Endothelial cell (in vitro differentiated cells): ENCODE measurements around the gene CCDC144A. TPM values are rescaled to one million over a fixed set of nuclear protein-coding genes. Genes with fewer than 3 reads are reported as not detected.
"Not testable (repeated sequence)": the region's sequence is repeated elsewhere in the genome, so short reads cannot be mapped to it uniquely, and the experiment has no call there.

Experiments used
- DNase-seq: peaks from one replicate; pipeline ENCODE4 v3.0.0; 2021; ENCODE audit warnings: low spot score
- H3K27ac Mint-ChIP-seq: one replicate; pipeline ENCODE4 v1.8.0; 2021; ENCODE audit warnings: mixed read lengths, inconsistent platforms; ENCODE audit not compliant: unreplicated experiment
- H3K27me3 Mint-ChIP-seq: one replicate; pipeline ENCODE4 v1.8.0; 2021; ENCODE audit warnings: mild to moderate bottlenecking, moderate library complexity, mixed read lengths, inconsistent platforms; ENCODE audit not compliant: unreplicated experiment
- H3K36me3 Mint-ChIP-seq: one replicate; pipeline ENCODE4 v1.8.0; 2021; ENCODE audit warnings: mild to moderate bottlenecking, low read depth, mixed read lengths, inconsistent platforms; ENCODE audit not compliant: unreplicated experiment
- H3K4me1 Mint-ChIP-seq: one replicate; pipeline ENCODE4 v1.8.0; 2021; ENCODE audit warnings: mild to moderate bottlenecking, mixed read lengths, inconsistent platforms; ENCODE audit not compliant: unreplicated experiment
- H3K4me3 Mint-ChIP-seq: one replicate; pipeline ENCODE4 v1.8.0; 2021; ENCODE audit warnings: mild to moderate bottlenecking, mixed read lengths, inconsistent platforms; ENCODE audit not compliant: unreplicated experiment
- H3K9me3 Mint-ChIP-seq: one replicate; pipeline ENCODE4 v1.8.0; 2021; ENCODE audit warnings: mixed read lengths, inconsistent platforms; ENCODE audit not compliant: unreplicated experiment
- total RNA-seq: library from RNA; stranded (reverse); fragmentation: NEBNext Ultra II Directional; extraction: Animal tissue kit (Norgen Biotek cat#: 25700); gene quantifications from one replicate; pipeline ENCODE4 v1.2.1, GENCODE V29; 2021; ENCODE audit not compliant: unreplicated experiment
- TF ChIP-seq, protein P1 (sequence below): fragments of 200-600 bp; sonication (generic); IDR thresholded peaks from one replicate; pipeline ENCODE4 v1.5.0; 2021; ENCODE audit warnings: antibody characterized with exemption; ENCODE audit not compliant: unreplicated experiment

CCDC144A gene
- total RNA-seq, 1 donor from 2014 or later, result 0.90 TPM

DNA sequence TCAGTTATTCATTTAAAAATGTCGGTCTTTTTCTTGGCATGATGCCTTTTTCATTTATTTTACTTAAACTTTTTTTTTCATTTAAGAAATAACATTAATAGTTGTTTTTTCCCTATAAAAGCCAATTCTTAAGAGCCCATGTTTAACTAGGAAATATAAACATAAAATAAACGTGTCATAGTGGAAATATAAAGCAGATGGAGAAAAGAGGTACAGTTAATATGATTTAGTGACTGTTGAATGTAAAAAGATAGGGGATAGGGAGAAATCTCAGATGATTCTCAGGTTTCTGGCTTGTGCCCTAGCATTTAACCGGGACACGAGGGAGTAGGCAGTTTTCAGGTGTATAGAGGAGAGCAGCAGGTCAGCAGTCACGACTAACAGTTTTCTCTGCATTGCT lies 7.6 kb downstream of the CCDC144A start:
- H3K4me3 Mint-ChIP-seq, H3K27ac Mint-ChIP-seq, H3K4me1 Mint-ChIP-seq, DNase-seq, H3K27me3 Mint-ChIP-seq, H3K9me3 Mint-ChIP-seq, H3K36me3 Mint-ChIP-seq: not testable (repeated sequence)

DNA sequence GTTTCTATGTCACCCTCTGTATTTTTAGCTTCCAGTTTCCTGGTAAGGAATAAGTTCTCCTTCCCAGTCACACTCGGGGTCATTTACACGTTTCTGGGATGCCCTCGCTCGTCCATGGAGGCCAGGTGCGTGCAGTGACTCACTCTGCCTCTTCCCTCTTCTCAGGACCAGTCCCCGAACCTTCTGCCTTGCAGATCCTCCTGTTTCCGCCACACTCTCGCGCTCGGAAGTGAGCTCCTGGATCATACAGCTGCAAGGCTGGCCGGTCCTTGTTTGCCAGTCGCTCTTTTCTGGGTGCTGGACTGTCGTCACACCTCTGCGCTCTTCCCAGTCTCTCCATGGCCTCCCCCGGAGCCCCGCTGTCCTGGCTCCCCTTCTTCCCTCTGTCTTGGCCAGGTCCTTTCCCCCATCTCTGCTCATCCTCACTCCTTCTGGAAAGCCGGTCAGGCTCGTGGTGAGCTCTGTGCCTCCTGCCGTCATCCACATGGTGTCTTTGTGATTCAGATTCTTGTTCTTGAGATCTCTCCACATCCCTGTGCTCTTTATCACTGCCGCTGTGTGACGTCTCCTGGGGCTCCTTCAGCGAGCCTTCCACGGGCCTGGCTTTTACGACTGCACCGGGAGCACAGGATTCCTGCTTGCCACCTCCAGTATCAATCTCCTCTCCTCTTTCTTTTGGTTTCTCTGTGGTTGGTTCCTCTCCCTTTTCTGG lies 55.6 kb downstream of the CCDC144A start:
- Mint-ChIP-seq H3K4me1 (peaks cover 11% of the 10 kb centered on the region), H3K4me3 (peak overlapping the region; percentile 83)
- not testable (repeated sequence) for H3K36me3 Mint-ChIP-seq, H3K27me3 Mint-ChIP-seq, H3K27ac Mint-ChIP-seq, H3K9me3 Mint-ChIP-seq
- DNase-seq, result peak; percentile 9

DNA sequence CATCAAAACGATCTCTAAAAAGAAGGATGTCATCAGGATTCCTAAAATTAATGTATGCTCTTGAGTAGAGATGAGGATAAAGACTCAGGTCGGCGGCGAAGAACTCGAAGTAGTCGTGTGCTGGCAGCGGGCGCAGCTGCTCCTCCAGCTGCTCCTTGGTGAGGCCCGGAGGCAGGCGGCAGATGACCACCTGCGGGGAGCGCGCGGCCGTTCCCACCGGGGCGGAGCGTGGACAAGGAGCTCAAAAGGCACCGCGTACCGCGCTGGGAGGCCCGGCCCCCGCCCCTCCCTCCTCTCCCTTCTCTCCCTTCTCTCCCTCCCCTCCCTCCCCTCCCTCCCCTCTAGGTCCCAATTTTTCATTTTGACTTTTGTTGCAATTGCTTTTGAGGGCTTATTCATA lies 56.5 kb downstream of the CCDC144A start:
- not testable (repeated sequence) for H3K27ac Mint-ChIP-seq, H3K9me3 Mint-ChIP-seq, H3K36me3 Mint-ChIP-seq, H3K27me3 Mint-ChIP-seq, DNase-seq, H3K4me3 Mint-ChIP-seq
- peaks cover 16% of the 10 kb centered on the region for H3K4me1 Mint-ChIP-seq

DNA sequence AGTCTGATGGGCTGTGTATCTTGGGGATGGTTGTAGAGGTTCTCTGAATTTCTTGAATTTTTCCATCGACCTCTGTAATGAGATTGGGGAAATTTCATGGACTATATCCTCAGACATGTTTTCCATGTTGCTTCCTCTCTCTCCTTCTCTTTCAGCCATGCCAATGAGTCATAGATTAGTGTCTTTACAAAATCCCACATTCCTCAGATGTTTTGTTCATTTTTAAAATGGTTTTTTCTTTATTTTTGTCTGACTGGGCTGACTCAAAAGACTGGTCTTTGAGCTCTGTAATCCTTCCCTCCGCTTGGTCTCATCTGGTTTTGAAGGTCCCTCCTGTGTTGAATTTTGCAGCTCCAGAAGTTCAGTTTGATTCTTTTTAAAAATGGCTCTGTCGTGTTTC lies 60.5 kb downstream of the CCDC144A start:
- not testable (repeated sequence) for H3K27me3 Mint-ChIP-seq, H3K9me3 Mint-ChIP-seq, DNase-seq, H3K27ac Mint-ChIP-seq, H3K4me3 Mint-ChIP-seq, H3K36me3 Mint-ChIP-seq
- peaks cover 16% of the 10 kb centered on the region for H3K4me1 Mint-ChIP-seq

DNA sequence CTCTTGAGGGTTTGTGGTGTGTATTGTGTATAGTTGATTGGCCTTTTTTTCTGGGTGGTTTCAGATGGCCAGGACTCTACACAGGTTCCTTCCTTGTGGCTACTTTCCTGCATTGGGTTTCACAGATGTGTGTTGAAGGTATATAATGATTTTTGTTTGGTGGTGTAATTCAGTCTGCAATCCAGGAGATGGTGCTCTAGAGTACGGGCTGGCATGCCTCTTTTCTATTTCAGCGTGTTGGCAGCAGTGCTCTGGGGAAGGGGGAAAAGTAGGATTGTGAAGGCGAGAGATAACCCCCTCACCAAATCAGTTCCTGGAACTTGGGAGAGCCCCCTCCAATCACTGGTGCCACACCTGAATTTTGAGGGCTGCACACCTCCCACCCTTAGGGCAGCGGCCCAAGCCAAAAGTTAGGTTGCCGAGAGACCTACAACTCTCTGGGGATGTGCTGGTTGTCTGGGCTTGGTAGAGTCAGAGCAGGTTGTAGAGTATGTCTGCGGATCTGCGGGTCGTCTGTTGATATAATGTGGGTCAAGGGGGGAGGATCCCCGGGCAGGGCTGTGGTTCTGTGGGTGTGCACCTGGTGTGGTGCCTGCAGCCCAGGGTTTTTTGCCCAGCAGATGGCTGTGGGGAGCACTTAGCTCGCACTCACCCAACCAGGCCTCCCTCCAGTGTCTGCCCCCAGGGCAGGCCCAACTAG lies 61.3 kb downstream of the CCDC144A start:
- not testable (repeated sequence) for H3K27ac Mint-ChIP-seq, H3K36me3 Mint-ChIP-seq, H3K9me3 Mint-ChIP-seq, H3K4me1 Mint-ChIP-seq, H3K27me3 Mint-ChIP-seq, H3K4me3 Mint-ChIP-seq
- DNase-seq, result peak; percentile 13
- TF ChIP-seq, protein P1, sequence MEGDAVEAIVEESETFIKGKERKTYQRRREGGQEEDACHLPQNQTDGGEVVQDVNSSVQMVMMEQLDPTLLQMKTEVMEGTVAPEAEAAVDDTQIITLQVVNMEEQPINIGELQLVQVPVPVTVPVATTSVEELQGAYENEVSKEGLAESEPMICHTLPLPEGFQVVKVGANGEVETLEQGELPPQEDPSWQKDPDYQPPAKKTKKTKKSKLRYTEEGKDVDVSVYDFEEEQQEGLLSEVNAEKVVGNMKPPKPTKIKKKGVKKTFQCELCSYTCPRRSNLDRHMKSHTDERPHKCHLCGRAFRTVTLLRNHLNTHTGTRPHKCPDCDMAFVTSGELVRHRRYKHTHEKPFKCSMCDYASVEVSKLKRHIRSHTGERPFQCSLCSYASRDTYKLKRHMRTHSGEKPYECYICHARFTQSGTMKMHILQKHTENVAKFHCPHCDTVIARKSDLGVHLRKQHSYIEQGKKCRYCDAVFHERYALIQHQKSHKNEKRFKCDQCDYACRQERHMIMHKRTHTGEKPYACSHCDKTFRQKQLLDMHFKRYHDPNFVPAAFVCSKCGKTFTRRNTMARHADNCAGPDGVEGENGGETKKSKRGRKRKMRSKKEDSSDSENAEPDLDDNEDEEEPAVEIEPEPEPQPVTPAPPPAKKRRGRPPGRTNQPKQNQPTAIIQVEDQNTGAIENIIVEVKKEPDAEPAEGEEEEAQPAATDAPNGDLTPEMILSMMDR, result peak; percentile 60

DNA sequence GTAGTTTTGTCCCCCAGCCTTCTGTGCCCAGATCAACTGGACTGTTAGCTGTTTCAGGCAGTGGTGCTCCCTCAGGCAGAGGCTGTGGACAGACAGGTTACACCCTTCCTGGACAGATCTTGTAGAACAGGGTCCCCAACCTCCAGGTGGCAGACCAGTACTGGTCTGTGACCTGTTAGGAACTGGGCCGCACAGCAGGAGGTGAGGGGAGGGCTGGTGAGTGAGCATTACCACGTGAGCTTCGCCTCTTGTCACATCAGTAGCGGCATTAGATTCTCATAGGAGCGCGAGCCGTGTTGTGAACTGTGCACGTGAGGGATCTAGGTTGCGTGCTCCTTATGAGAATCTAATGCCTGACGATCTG lies 61.9 kb downstream of the CCDC144A start:
- H3K4me1 Mint-ChIP-seq, H3K27ac Mint-ChIP-seq, H3K9me3 Mint-ChIP-seq, H3K4me3 Mint-ChIP-seq, H3K36me3 Mint-ChIP-seq, H3K27me3 Mint-ChIP-seq: not testable (repeated sequence)
- DNase-seq, result peak; percentile 3

DNA sequence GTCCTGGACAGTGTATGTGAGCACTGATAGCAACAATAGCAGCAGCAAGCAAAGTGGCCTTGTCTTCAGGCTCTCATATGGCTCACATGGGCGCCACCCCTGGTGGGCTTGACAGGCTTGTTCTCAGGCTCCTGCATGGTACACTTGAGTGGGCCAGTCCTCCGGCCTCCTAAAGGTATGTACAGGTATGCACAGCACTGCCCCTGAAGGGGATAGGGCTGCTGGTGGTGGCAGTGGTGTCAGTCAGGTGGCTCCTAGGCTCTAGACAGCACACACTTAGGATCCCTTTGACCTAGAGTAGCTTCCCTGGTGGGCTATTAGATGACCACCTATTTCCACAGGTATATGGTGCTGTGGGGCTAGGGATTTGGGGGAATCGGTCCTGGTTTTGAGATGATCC lies 67.5 kb downstream of the CCDC144A start:
- not testable (repeated sequence) for H3K27ac Mint-ChIP-seq, H3K4me1 Mint-ChIP-seq, H3K9me3 Mint-ChIP-seq, H3K27me3 Mint-ChIP-seq, DNase-seq, H3K4me3 Mint-ChIP-seq, H3K36me3 Mint-ChIP-seq

DNA sequence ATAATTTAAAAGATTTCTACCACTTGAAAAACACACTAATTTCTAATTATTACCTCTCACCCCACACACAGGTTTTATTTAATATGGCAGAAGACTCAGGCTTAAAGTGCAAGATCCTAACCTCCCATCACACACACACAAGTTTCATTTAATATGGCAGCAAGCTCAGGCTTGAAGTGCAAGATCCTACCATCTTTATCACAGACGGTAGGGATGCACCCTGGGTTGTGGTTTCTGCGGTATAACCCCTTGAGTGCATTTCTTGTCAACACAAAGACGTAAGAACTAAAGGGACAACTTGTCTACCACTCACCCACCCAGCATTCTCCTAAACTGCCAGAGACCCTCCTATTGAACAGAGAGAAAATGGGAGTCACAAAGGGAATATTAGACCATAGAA lies 68.1 kb downstream of the CCDC144A start:
- H3K27me3 Mint-ChIP-seq, H3K4me1 Mint-ChIP-seq, H3K27ac Mint-ChIP-seq, H3K9me3 Mint-ChIP-seq, H3K36me3 Mint-ChIP-seq, H3K4me3 Mint-ChIP-seq, DNase-seq: not testable (repeated sequence)

DNA sequence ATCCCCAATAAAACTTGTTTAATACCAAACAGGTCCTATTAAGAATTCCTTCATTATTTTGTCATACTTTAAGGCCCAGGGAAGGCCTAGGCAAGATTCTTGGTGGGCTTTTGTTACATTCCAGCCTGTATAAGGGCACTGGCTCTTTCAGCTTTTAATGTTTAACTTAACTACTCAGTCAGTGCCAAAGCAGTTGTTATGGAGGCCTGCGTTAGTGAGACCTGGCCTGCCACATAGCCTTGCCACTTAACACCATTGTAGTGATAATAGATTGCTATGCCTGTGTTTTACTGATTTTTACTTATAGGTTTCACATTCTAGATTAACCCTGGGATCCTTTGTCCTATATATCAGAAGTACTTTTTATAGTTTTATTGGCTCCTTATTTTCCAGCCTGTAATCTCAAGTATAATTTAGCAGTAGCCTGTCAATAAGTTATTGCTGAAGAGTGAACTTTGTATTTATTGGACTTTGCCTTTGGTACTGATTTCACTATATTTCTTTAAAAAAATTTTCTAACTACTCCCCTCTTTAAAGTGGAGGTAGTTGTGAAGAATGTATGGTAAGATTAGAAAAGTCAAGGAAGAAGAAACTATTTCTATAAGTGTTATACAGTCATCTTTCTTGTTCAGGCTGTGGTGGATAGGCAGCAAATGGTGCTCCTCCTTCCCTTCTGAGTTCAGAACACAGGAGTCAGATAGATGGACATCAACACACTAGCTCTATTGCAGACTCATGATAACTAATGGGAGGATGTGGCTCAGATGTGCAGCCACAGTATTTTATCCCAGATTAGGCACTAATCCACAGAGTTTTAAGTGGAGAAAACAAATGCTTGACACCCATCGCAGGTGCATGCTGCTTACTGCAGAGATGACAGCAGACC lies 78.5 kb downstream of the CCDC144A start:
- not testable (repeated sequence) for H3K4me3 Mint-ChIP-seq, H3K27me3 Mint-ChIP-seq, H3K36me3 Mint-ChIP-seq, H3K4me1 Mint-ChIP-seq, H3K27ac Mint-ChIP-seq, DNase-seq, H3K9me3 Mint-ChIP-seq

DNA sequence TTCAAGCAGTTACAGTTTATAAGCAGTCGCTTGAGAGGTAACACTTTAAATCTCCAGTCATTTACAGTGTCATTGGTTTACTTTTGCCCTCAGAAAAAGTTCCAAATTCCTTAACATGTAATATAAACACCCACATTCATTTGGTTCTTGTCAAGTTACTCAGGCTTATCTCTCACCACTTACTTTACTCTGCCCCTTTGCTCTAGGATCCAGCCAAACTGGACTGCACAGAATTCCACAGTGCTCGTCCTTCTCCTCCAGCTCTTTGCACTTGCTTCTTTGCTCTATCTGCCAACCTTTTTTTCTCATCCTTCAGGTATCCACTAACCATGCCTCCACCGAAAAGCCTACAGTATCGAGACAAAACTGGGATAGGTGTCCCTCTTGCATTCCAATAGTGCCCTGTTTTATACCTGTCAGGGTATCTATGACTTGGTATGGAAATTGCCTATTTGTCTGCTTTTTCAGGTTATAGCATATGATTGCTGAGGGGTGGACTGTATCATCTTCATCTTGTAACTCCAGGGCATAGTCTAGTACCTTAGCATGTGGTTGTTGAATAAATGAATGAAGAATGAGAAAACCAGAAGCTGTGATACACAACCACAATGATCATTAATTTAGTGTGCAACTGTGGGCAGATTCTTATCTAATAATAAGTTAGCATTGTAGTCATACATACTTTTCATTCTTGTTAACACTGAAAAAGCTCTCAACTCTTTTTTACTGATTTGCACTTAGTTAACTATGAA lies 82.5 kb downstream of the CCDC144A start:
- H3K27me3 Mint-ChIP-seq, H3K4me3 Mint-ChIP-seq, H3K4me1 Mint-ChIP-seq, H3K36me3 Mint-ChIP-seq, DNase-seq, H3K27ac Mint-ChIP-seq, H3K9me3 Mint-ChIP-seq: not testable (repeated sequence)
